Measurements from ENCODE around the gene FER1L5.

Gene FER1L5

GRCh38 chr2:96734880-96735583 is 92.5 kb downstream of the FER1L5 start:
- CTCF ChIA-PET: interaction anchor here (0.8 to 1.7 kb wide), 2 partner anchors 13 to 65 kb away, joined by 3 to 6 read pairs; no protein-coding TSS in a partner anchor

GRCh38 chr2:96737251-96737650 is 94.7 kb downstream of the FER1L5 start:
- DNase-seq (ENCODE audit: extremely low spot score): no peak
- POLR2A ChIA-PET: no interaction called here
- no peak for TF ChIP-seq CTCF (IDR thresholded peaks at IDR 0.05; ENCODE audit: control extremely low read depth, extremely low read depth, low read depth, missing control alignments)
- CTCF ChIA-PET: interaction anchor here (0.7 to 2.2 kb wide), 4 partner anchors 12 to 27 kb away, joined by 3 to 7 read pairs (median 4); partner anchors contain the start of gene CNNM4

More at GRCh38 chr2:96734880-96735583, 92.5 kb downstream of the FER1L5 start:
- no peak for DNase-seq (ENCODE audit: extremely low spot score)
- TF ChIP-seq CTCF (IDR thresholded peaks at IDR 0.05; ENCODE audit: control extremely low read depth, extremely low read depth, low read depth, missing control alignments): no peak
- POLR2A ChIA-PET: no interaction called here

- ChIA-PET POLR2A (no interaction called here), CTCF (interaction anchor here (1.3 to 2.2 kb wide), 4 partner anchors 22 to 63 kb away, joined by 4 to 5 read pairs (median 4); partner anchors contain the start of gene CNNM4)
- no peak for DNase-seq (ENCODE audit: extremely low spot score)
- no peak for TF ChIP-seq CTCF (IDR thresholded peaks at IDR 0.05; ENCODE audit: control extremely low read depth, extremely low read depth, low read depth, missing control alignments)
These were observed 95.3 kb downstream of the FER1L5 start for GRCh38 chr2:96737831-96738230.

GRCh38 chr2:96739076-96739632 is 96.6 kb downstream of the FER1L5 start:
- CTCF ChIA-PET: interaction anchor here (1.3 to 1.8 kb wide), 3 partner anchors 23 to 62 kb away, joined by 4 read pairs; no protein-coding TSS in a partner anchor
- POLR2A ChIA-PET: no interaction called here
- no peak for TF ChIP-seq CTCF (IDR thresholded peaks at IDR 0.05; ENCODE audit: control extremely low read depth, extremely low read depth, low read depth, missing control alignments)
- DNase-seq (ENCODE audit: extremely low spot score): no peak

- peak; percentile 96 for DNase-seq (ENCODE audit: extremely low spot score)
- ChIA-PET POLR2A (no interaction called here), CTCF (interaction anchor here (1.1 to 1.8 kb wide), 2 partner anchors 20 to 22 kb away, joined by 3 to 4 read pairs; no protein-coding TSS in a partner anchor)
- TF ChIP-seq CTCF (IDR thresholded peaks at IDR 0.05; ENCODE audit: control extremely low read depth, extremely low read depth, low read depth, missing control alignments): no peak
These were observed 97.3 kb downstream of the FER1L5 start, which contains the start of gene LMAN2L for GRCh38 chr2:96739633-96740428. Gene LMAN2L, minus strand, starts transcription at chr2:96740064. Its CDS starts 24 bp downstream, at chr2:96740040.

GRCh38 chr2:96747061-96747617 is 104.6 kb downstream of the FER1L5 start:
- no peak for TF ChIP-seq CTCF (IDR thresholded peaks at IDR 0.05; ENCODE audit: control extremely low read depth, extremely low read depth, low read depth, missing control alignments)
- CTCF ChIA-PET: interaction anchor here (1.7 kb wide), 1 partner anchor 10 kb away, joined by 3 read pairs; no protein-coding TSS in a partner anchor
- no peak for DNase-seq (ENCODE audit: extremely low spot score)
- POLR2A ChIA-PET: no interaction called here

Measured in GM10248 (cell line).